Stimulated activated CD4-positive, alpha-beta T cell treated with anti-CD3 and anti-CD28 coated beads, Interleukin-4, amount 100 ng/mL, for 1 hour (primary cell): ENCODE measurements around the gene SCAMP4.
A peak's percentile ranks its signal among the peaks of the same experiment; 100 is the strongest.

Source experiments
- DNase-seq: peaks from one replicate; pipeline ENCODE4 v3.0.0-alpha.2; 2020

SCAMP4 gene

DNA sequence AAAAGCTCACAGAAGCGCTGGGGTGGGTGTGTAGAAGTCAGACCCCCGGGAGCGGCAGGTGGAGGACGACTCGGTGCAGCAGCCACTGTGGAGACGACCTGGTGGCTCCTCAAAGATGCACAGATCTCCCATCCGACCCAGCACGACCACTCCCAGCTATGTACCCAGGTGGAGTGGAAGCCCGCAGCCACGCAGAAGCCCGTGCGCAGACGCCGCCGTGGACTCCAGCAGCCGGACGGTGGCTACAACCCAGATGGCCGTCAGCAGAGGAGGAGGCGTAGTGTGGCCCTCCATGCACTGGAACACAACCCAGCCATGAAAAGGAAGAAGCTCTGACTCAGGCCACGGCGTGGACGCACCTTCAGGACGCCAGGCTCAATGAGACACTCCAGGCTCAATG, 57.5 kb downstream of the SCAMP4 start:
- no peak for DNase-seq

DNA sequence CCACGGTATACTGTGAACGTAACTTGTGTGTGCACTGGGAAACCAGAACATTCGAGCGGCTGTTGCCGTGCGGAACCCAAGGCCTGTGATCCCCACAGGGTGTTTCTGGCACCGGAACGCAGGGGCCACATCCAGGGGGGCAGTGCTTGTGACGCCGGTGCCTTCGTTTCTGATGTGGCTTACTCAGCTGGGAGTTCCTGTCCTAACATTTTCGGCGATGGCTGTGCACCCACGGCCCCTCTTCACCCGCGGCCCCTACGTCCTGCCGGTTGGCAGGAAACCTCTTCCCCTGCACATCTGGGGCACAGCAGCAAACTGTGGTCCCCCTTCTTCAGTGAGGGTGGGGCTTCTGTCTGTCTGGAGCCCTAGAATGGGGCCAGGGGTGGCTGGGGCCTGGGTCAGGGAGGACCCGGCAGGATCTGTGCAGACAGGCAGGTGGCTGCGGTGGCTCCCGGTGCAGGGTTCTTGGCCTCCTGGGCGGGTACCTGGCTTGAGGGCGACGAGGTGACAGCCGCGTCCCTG, 61.9 kb downstream of the SCAMP4 start:
- peak; percentile 12 for DNase-seq

DNA sequence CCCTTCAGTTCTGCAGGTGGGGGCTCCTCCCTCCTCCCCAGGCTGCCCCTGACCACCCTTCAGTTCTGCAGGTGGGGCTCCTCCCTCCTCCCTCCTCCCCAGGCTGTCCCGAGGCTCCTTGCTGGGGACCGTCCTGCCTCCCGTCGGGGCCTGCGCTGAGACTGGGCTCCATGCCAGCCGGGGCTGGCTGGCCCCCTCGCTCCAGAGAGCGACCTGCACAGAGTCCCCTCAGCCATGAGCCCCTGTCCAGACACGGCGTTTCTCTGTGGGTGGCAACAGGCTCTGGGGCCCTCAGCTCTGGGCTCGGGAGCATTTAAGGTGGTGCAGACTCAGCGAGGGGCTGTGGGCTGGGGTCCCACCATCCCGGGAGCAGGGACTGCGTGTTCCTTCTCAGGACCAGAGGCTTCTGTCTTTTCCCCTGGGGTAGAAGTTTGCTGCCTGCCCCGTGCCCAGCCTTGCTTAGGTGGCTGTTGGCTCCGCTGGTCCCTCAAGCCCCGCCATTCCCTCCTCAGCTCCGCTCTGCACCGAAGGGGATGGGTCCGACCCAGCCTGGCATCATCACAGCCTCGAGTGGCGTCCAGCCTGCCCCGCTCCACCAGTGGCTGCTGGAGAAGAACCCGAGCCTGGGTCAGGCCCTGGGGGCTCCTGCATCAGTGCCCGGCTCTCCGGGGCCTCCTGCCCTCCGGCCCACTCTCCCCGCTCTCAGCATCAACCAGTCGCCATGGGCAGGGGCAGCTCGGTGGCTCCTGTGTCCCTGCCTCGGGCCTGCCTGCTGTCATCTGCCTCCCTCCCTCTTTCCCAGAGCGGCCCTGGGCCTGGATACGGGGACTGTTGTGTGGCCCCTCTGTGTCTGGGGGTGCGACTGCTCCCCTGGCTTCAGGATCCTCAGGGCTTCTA, 63.3 kb downstream of the SCAMP4 start:
- DNase-seq: no peak

DNA sequence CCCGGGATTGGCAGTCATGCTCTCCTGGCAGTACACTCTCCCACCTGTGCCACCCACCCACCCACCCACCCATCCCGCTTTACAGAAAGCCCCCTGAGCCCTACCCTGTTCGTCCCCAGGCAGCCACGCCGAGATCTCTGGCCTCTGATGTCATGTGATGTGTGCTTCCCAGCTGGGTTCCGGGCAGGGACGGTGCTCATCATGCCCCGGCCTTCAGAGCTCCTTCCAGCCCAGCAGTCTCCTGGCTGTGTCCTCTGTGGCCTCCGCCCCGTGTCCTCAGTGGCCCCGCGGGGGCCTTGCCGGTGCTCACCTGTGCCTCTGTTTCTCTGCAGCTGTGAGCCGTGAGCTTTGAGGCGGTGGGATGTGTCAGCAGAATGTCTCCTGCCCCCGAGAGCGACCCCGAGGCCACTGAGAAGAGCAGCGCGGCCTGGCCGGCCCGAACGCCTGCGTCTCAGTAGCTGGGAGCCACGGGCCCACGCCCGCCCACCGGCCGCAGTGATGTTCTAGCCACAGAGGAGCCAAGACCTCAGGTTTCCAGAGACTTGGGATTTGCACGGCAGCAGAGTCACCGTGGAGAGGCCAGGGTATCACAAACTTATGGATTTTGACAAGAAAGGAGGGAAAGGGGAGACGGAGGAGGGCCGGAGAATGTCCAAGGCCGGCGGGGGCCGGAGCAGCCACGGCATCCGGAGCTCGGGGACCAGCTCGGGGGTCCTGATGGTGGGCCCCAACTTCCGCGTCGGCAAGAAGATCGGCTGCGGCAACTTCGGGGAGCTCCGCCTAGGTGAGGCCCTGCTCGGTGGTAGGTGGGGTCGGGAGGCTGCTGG, 64.2 kb downstream of the SCAMP4 start:
- DNase-seq: no peak

DNA sequence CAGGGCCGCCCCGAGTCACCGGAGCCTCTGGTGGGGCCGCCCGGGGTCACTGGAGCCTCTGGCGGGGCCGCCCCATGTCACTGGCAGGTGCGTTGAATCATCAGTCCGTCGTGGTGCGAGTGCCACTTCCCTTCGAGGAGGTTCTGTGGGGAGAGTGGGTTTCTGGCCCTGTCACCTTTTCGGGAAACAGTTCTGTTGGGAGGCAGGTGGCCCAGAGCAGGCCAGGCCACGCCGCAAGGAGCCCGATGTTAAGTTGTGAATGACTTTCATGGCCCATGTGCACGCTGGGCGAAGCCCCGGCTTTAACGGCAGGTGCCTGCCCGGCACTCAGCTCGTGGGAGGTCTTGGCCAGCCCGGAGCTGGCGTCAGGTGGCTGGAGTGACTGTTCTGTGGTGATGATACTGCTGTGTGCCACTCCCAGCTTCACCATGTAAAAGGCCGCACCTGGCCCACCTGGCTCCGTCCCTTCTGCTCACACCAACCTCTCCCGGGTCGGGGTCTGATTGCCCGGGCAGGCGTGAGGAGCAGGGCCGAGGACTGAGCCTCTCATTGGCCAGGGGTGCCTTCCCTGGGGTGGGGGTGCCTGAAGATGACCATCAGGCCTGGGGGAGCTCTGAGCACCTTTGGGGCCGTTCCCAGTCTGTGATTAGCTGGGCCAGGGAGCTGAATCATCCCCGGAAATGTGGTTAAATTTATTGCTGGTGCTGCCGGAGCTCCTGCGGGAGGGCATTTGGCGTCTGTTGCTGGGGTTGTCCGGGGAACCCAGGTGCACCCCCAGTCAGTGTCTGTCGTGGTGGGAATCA, 65.0 kb downstream of the SCAMP4 start:
- no peak for DNase-seq

DNA sequence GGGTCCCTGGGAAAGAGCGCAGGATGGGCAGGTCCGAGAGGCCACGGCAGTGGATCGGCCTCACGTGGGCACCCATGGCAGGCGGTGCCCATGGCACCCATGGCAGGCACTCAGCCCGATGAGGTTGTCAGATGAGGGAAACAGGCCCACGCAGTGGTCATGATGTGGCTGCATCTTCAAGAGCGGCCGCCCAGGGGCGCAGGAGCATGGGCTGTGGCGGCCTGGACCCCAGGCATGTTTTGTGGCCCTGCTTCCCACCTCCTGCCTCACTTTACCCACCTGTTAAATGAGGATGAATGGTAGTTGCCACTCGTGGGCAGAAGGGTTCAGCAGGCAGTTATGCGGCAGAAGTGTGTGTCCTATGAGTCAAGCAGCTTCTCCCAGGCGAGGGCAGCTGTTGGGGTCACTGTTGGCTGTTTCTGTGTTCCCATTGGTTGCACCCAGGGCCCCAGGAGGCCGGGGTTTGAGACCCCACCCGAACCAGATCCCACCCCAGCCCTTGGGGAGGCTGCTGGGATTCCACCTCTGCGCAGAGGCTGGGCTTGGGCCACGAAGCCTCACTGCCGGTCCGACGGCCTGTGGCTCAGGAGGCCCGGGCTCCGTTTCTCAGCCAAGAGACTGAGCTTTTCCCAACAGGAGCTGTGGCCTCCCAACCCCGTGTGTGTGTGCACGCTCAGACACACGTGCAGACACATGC, 65.8 kb downstream of the SCAMP4 start:
- no peak for DNase-seq

DNA sequence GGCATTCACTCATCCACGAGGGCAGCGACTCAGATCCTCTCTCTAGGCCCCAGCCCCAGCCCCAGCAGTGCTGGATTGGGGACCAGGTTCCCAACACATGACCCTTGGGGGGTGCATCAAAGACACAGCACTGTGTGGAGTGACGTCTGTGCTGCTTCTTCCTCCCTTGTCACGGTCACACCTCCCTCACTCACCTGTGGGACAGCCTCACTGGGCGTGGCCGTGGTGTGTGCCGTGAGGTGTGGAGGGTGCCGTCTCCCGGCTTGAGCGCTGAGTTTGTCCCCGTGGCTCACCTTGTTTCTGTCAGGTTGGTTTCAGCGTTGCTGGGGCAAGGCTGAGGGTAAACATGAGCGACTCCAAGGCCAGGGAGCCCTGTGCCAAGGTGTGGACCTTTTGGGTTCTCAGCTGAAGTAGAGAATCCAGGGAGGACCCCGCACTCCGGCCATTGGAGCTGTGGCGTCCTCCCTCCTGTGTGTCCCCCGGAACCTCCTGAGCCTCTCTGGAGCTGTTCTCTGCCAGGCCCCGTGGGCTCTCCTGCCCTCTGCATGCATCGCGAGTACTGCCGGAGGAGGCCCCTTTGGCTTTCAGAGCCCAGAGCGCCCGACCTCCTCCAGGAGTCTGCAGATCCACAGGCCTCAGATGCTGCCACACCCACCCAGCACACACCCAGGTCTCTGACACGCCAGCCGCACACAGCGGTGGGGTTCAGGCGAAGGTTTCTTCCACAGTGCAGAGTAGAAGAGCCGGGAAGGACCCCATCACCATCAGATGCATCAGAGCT, 69.4 kb downstream of the SCAMP4 start:
- no peak for DNase-seq

DNA sequence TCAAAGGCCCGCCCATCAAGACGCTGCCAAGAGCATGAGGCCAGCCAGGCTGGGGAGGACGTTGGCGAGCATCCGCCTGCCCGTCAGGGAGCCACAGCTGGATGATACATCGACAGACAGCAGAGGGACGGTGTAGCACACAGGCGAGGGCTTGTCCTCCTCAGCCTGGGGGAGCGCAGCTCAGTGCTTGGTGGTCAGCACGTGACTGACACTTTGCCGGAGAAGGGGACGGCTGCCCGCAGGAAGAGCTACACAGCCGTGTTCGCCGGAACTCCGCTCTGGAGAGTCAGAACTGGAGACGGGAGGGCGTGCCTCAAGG, 69.9 kb downstream of the SCAMP4 start:
- DNase-seq: no peak
